ENCODE data around the gene RASGEF1B. TPM values are rescaled to one million over a fixed set of nuclear protein-coding genes. Genes with fewer than 3 reads are reported as not detected.
A peak's percentile ranks its signal among the peaks of the same experiment; 100 is the strongest.

The RASGEF1B gene
- total and polyA plus RNA-seq, 9 of the 15 experiments (the other 6 are each of a cell fraction or from before 2014, with no cell fraction given): 0.04 to 0.57 (median 0.22) TPM

DNA sequence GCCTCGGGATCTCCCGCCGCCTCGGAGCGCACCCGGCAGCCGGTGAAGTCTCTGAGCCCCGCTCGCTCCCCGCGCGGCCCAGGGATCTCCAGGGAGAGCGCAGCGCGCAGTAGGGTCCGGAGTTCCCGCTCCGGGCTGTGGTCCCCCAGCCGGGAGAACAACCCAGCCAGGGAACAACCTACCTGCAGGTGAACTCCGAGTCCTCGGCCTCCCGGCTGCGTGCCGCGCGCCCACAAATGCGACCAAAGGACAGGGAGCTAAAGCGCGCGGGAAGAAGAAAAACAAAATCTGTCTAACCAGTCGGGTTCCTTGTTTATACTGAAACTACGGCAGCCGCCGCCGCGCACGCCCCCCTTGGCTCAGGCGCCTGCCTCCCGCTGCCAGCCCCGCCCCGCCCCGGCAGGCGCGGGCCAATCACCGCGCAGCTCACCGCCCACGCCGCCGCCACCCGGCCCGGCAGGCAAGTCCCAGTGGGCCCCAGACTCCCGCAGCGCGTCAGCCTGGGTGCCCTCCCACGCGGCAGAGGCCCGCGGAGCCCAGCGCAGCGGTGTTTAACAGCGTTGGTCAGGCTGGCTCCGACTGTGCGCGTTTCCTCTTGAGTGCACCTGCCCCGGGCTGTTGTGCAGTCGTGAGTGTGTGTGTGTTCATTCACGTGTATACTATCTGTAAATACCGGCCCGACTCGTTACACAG is at the start of gene RASGEF1B (continued):
- TF ChIP-seq E2F3 (CRISPR knock-in tag; IDR thresholded peaks at IDR 0.05) (peak; percentile 33; the same call in 1 of the 2 replicates), RB1 (IDR thresholded peaks at IDR 0.05; ENCODE audit: low read depth) (peak; percentile 38; the same call in 1 of the 2 replicates), TEAD2 (tag; IDR thresholded peaks at IDR 0.05) (no peak), CHD1 (IDR thresholded peaks at IDR 0.05; ENCODE audit: low read length) (peak; percentile 58), PREB (CRISPR knock-in tag; IDR thresholded peaks at IDR 0.05) (no peak), ZNF79 (CRISPR knock-in tag; IDR thresholded peaks at IDR 0.05; ENCODE audit: low read depth) (no peak), ZNF445 (CRISPR knock-in tag; IDR thresholded peaks at IDR 0.05; ENCODE audit: low read depth) (no peak), RCOR1 (IDR thresholded peaks at IDR 0.05; ENCODE audit: borderline replicate concordance in 1 of 2, low read depth in 2 of 2, low read length in 2 of 2) (0 out of 4 replicates have a peak, but pooled peaks of 1 of the 2 experiments have one; percentile 3), ETV5 (CRISPR knock-in tag; IDR thresholded peaks at IDR 0.05; ENCODE audit: low read depth) (no peak), NKRF (IDR thresholded peaks at IDR 0.05; ENCODE audit: borderline replicate concordance) (no peak), MCM5 (IDR thresholded peaks at IDR 0.05; ENCODE audit: low read depth) (no peak), KAT8 (IDR thresholded peaks at IDR 0.05; ENCODE audit: low read depth) (no peak), CCNT2 (IDR thresholded peaks at IDR 0.05; ENCODE audit: borderline replicate concordance, extremely low read depth, insufficient read length, low read depth, low read length) (peak; percentile 71), SRSF1 (IDR thresholded peaks at IDR 0.05; ENCODE audit: low read depth, low read length) (no peak), MYBL2 (IDR thresholded peaks at IDR 0.05; ENCODE audit: low read depth) (no peak), MYBL2 (CRISPR knock-in tag; IDR thresholded peaks at IDR 0.05; ENCODE audit: borderline replicate concordance) (0 out of 2 replicates have a peak, but pooled peaks have one; percentile 56), ZNF232 (CRISPR knock-in tag; IDR thresholded peaks at IDR 0.05) (no peak), THRAP3 (IDR thresholded peaks at IDR 0.05; ENCODE audit: borderline replicate concordance) (no peak), MAX (CRISPR knock-in tag; IDR thresholded peaks at IDR 0.05) (peak; percentile 94), SRSF9 (IDR thresholded peaks at IDR 0.05; ENCODE audit: borderline replicate concordance, low read depth, low read length) (no peak), NCOA1 (IDR thresholded peaks at IDR 0.05; ENCODE audit: low read depth) (no peak), NFYB (IDR thresholded peaks at IDR 0.05; ENCODE audit: extremely low read depth, insufficient read length) (no peak), DLX4 (CRISPR knock-in tag; IDR thresholded peaks at IDR 0.05) (no peak), FOXA3 (CRISPR knock-in tag; conservative IDR thresholded peaks at IDR 0.05 in 1 of 2, IDR thresholded peaks at IDR 0.05 in 1 of 2) (0 out of 4 replicates have a peak, but pooled peaks of 1 of the 2 experiments have one; percentile 44)

All from K562 (cell line).